ENCODE data around the gene RFTN1.
"Not testable (repeated sequence)": the region's sequence is repeated elsewhere in the genome, so short reads cannot be mapped to it uniquely, and the experiment has no call there.

Gene RFTN1

DNA sequence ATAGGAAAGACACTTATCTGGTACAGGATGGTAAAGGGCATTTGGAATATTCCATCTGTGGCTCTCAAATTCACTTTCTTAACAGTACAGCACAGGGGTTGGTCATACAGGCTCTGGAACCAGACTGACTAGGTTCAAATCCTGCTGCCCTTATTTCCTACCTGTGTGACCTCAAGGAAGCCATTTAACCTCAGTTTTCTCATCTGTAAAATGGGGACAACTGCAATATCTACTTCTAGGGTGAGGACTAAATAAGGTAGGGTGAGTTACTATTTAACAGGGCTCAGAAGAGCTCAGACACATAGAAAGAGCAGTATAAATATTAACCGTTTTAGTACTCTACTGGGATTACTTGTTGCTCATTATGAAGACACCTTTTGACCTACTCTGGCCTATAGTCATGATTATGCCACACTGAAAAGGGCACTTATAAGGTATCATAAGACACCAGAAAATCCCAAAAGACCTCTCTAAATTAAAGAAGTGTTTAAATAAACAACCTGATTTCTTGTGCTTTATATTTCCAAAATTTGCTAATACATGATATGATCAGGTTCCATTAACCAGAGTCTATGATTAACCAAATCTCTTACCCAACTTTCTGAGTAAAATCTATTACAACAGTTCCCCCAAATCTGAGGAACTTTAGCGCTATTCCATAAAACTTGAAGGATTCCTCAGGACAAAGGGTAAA is 6.5 kb downstream of the RFTN1 start:
- no peak for DNase-seq

DNA sequence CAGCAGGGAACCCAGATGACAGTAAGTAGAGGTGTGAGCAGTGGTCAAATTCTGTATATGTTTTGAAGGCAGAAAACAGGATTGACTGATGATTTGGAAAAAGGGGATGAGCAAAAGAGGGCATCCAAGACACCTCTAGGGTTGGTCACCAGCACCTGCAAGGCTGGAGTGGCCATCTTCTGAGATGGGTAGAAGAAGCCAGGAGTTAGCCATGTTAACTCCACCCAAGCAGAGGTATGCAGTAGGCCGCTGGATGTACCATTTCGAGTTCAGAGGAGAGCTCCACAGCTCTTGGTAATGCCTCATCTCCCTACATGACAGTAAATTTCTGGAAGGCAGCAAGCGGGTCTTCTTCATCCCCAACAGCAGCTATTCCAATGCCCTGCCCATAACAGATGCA is 7.0 kb downstream of the RFTN1 start:
- DNase-seq: no peak

DNA sequence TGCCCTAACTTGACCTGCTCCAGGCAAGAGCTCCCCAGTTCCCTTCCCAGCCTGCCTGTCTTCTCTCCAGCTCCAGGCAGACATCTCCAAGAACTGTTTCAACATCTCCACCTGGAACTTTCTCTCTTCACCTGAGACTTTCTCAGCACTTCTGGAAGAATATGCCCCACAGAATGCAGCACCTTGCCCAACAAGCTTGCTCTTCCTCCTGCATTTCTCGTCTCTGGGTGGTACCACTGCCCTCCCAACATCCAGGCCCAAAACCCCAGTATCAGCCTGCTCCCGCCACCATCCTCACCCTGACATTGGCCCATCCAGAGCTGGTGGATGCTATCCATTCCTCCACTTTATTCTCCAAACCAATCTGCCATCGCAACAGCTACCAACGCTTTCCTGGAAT is 8.8 kb downstream of the RFTN1 start:
- no peak for DNase-seq

DNA sequence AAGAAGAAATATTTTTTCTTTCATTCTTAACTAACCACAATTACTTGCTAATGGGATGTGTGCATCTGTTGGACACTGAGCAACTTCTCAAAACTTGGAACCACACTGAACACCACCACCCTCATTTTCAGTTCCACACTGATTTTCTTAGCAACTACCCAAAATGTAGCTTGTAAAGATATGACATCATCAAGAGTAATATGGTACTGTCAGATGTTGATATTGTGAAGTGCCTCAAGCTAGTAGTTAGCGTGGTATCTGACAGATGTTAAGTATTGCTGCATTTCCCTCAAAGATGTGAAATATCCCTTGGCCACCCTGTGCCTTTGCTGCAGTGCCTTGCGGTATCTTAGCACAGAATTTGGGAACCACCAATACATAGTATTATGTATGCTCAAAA is 9.3 kb downstream of the RFTN1 start:
- no peak for DNase-seq

DNA sequence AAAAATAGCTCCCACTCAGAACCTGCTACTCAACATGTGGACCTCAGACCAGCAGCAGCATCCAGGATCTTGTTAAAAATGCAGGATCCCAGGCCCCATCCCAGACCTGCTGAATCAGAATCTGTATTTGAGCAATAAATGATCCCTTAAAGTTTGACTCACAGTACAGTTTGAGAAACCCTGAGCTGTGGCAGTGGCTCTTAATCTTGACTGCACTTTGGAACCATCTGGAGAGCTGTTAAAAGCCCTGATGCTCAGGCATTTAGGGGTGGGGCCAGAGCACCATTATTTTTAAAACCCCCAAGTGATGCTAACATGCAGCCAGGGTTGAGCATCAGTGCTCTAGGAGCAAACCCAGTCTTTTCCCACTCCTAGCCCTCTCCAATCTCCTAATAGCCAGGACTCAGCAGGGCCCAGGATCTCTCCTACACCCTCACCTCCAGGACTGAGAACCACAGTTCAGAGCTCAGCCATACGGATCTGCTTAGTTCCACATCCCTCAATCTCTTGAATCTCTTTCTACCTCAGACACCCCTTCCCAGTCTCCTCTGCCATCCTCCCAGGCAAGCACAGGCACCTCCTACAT is 10.2 kb downstream of the RFTN1 start:
- no peak for DNase-seq

DNA sequence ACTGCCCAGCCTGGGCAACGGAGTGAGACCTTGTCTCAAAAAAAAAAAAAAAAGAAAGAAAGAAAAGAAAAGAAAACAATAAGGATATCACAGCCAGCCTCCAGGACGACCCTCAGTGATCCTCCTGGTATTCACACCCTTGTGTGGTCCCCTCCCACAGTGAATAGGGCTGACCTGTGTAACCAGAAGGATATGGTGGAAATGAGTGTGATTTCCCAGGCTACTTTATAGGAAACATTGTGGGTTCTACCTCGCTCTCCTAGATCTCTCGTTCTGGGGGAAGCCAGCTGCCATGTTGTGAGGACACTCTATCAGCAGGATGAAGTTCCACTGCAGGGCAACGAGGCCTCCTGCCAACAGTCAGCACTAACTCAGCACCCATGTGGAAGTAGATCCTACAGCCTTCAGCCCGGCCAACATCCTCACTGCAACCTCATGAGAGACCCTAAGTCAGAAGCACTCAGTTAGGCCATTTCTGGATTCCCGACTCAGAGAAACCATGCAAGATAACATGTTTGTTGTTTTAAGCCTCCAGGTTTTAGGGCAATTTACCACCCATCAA is 11.1 kb downstream of the RFTN1 start:
- DNase-seq: no peak

DNA sequence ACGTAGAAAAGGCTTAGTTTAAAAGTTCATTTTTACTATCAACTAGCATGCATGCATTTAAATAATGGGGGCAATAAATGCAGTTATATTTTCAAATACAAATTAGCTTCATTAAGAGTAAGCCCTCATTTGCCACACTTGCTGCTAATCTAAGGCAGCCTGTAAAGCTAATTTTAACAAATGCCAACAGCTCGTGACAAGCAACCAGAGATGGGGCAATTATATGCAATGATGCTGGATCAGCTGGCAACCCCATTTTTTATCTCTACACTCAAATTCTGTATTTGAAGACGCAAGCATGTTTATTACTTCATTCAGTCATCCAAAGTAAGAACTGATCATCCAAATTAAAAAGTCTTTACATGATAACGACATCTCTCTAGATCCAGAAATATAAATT is 12.1 kb downstream of the RFTN1 start:
- DNase-seq: no peak

DNA sequence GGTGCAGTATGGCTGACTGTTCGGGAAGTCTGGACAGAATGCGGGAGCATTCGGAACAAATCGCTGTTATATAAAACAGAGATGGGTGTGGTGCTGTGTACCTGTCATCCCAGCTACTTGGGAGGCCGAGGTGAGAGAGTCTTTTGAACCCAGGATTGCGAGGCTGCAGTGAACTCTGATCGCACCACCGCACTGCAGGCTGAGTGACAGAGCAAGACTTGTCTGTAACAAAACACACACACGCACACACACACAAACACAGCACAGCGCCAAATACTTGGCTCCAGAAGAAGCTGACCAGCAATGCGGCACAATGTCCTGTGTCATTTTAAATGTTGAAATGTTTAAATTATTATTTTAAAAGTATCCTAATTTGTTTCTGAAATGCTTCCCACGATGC is 12.6 kb downstream of the RFTN1 start:
- DNase-seq: no peak

DNA sequence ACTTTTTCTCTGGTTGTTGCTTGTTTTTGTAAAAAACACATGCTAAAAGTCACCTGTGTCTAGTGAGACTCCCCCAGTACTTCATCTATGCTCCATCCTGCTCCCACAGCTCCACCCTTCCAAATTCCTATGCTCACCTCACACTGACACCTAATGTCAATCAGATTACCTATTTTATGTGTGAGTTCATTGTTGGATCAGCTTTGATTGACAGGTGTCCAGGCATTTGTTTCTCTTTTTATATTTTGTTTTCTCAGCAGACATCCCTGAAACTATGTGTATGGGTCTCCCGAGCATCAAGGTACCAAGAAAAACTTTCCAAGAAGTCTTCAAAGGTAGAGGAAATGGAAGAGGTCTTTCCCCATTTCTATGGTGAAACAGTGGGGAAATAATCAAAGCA is 13.4 kb downstream of the RFTN1 start:
- no peak for DNase-seq

DNA sequence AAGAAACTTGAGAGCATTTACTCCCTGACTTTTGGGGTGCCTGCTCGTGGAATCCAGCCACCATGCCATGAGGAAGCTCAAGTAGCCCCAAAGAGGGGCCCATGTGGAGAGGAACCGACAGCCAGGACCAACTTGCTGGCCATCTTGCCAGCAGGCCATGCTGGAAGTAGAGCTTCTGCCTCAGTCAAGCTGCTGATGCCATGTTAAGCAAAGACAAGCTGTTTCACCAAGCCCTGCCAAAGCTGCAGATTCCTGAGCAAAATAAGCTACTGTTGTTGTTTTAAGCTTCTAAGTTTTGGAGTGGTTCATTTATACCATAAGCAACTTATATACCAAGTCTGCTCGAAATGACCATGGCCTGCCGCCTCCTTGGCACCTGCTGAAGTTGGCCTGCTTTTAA is 14.1 kb downstream of the RFTN1 start:
- no peak for DNase-seq

DNA sequence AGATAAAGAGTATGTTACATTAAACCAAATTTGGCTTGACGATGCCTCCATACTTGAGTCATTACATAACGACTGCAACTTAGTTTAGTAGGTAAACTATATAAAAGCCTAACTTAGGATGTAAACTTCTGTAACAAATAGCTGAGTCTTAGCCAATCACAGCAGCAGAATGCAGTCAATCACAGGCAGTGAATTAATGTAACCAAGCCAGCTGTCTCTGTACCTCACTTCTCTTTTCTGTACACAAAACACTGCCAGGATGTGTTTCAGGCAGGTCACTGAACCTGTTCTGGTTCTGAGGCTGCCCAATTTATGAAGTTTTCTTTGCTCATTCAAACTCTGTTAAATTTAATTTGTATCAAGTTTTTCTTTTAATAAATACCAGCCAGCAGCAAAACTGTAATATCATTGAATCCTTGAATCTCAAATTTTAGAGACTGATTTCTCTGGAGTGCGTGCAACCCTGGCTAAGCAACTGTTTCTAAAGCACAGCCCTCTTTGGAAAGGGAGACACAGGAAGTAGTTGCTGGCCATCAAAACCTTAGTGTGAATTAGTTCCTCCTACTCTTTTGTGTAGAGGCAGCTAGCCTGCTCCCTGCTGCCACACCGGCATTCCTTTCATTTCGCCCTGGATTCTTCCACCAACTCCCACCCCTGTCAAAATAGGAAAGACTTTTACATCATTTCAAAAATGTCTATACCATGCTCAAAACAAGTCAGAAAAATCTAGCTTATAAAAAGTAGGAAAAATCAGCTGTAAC is 15.2 kb downstream of the RFTN1 start:
- DNase-seq: no peak

DNA sequence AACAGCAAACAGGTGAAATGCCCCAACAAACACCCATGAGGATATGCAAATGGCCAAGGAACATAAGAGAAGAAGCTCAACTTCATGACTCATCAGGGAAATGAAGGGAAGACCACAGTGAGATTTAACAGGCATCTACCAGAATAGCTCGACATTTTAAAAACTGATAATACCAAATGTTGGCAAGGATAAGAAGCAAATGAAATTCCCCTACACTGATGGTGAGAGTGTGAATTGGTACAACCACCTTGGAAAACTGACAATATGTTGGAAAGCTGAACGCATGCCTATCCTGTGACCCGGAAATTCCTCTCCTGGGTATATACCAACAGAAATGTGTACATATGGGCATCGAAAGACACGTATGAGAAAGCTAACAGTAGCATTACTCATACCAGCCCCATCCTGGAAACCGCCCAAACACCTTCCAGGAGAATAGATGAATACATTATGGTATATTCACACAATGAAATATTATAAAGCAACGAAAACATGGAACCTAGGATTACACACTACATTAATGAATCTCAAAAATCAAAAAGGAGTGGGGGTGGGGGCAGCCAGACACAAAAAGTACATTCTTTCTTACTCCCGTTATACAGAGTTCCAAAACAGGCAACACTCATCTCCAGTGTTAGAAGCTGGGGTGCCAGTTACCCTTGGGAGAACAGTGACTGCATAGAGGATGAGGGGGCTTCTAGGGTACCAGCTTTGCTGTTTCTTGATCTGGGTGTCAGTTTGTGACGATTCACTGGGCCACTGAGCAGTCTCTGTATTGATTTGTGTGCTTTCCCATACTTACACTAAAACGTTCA is 16.9 kb downstream of the RFTN1 start:
- no peak for DNase-seq

DNA sequence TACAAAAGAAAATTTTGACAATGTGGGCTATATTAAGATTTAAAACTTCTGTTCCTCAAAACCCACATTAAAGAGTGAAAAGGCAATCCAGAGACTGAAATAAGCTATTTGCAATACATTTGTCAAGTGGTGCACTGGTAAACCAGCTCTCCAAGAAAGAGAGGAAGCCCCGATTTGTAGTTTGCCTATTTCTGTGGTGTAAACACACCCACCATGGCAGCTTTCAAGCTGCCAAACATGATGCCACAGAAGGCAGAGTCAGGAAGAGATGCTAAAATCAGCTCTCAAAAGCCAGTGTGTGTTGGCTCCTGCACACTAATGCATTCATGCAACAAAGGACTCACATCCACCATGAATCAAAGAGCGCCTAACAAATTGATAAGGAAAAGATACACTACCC is 17.5 kb downstream of the RFTN1 start:
- DNase-seq: no peak

DNA sequence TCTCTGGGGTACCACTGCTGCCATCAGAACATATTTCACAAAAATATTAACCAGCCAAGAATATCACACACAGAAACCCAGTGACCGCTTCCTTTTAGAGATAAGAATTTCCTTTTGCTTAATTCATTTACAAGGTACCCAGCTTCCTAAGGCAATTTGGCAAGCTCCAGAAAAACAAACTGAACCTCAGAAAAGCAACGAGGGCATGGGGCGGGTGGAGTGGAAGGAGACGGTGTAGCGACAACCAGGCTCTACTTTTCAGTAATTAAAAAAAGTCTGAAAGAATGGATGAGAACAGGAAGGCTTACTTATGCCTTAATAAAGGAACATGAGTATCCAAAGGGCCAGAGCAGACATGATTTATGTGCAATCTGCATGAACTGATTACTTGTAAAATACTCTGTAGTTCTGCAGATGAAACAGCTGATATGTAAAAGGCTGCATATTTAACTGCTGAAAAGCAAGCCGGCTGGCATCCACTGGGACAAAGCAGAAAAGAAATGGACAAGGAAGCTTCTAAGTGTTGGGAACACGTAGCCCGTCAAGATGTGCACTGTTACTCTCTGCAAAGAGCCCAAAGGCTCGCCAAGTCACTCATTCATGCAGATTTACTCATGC is 18.6 kb downstream of the RFTN1 start:
- DNase-seq: no peak

DNA sequence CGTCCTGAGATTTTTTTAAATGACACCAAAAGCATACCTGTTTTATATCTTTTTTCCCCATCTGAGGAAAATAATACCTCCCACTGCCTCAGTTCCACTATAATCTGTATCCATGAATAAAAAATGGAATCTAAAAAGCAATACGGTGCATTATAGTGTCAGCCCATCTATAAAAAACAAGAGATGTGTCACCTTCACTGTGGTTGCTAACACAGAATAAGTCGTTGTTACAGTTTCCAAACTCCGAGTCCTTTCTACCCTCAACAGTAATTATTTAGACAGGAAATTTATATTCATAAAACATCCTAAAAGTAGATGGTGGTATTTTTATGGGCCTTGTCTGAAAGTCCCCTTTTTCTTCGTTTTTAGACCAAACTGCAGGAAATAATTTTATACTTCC is 19.4 kb downstream of the RFTN1 start:
- DNase-seq: no peak

DNA sequence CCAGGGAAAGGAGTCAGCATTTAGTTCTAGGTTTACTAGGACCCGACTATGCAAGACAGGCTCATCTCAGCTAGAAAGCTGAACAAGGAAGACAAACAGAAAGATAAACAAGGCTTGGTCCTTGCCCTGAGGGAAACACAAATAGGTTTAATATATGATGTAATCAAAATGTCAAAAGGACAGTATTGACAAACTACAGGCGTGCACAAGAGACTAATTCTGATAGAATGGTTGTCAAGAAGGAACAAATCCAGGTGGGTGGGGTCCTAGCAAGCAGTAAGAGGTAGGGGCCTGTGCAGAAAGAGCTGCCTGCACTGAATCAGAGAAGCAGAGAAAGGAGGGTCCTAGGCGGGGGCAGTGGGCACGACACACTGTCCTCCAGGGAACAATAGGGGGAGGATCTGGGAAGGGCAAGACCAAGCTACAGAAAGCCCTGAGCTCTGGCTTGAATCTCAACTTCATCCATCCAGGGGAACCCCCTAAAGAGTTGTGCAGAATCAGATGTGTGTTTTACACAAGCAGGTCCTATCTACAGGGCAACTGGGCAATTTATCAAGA is 23.4 kb downstream of the RFTN1 start:
- DNase-seq: no peak

DNA sequence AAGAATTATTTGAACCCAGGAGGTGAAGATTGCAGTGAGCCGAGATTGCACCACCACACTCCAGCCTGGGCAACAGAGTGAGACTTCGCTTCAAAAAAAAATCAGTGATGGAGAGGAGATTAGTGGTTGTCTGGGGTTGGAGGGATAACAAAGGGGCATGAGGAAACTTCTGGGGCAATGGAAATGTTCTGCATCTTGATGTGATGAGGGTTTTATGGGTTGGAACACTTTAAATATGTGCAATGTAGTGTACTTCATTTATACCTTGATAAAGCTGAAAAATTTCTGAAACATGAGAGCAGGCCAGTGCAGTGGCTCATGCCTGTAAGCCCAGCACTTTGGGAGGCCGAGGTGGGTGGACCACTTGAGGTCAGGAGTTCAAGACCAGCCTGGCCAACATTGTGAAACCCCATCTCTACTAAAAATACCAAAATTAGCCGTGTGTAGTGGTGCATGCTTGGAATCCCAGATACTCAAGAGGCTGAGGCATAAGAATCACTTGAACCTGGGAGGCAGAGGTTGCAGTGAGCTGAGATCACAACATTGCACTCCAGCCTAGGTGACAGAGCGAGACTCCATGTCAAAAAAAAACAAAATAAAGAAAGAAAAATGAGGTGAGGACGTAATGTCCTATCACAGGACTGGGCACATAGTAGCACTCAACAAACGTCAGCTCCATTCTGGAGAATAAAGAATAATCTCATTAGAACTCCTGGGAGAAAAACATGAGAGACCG is 24.0 kb downstream of the RFTN1 start:
- not testable (repeated sequence) for DNase-seq

DNA sequence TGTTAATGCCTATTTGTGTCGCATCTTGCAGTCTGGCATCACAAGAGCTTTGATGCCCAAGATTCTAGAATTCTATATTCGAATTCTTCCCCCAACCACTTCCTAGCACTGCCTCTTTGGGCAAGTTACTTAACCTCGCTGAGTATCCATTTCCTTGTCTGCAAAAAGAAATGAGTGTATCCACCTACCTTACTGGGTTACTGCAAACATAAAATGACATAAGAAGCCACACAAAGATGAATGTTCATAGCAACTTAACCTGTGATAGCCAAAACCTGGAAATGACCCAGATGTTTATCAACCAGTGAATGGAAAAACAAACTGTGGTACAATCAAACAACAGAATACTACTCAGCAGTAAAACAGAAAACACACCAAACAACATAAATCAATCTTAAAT is 24.9 kb downstream of the RFTN1 start:
- no peak for DNase-seq

DNA sequence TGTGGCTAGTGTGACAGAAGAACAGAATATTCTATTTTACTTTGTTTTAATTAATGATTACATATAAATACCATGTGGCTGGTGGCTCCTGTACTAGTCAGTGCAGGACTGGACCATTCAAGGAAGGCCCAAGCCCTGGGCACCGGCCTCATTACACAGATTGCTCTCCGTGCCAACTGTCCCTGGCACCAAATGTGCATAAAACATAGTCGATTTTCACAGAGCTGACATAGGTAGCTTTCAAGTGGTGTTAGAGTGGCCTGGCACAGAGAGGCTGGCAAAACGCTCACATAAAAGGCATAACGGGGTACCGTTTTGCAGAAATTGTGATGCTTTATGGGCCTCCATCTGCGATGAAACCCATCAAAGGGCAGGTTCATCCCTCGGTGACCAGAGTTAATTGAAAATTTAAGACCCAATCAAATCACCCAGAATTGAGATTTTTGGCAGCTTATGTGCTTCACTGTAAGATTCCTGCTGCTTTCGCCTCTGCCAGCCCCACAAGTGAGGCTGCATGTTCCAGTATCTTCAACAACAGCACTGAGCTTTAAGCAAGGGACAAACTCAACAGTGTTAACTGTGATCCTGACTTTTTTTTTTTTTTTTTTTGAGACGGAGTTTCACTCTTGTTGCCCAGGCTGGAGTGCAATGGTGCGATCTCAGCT is 25.9 kb downstream of the RFTN1 start:
- peak in 1 of 14 donors; percentile 2 for DNase-seq

DNA sequence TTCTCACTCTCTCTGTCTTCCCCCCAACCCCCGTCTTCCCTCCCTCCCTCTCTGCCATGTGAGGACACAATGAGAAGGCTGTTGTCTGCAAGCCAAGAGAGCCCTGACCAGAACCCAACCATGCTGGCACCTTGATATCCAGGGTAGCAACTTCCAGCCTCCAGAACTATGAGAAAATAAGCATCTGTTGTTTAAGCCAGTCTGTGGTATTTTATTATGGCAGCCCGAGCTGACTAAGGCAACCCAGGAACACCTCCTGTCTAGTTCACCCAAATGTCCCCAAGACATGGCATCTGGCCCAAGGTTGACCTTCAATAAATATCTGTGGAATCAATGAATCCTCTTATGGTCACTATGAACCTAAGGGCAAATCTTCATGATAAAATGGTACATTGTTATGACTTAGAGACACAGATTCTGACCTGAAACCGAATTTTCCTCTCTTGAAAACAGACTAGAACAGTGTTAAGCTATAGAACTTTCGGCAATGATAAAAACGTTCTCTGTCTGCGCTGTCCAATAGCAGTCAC is 26.5 kb downstream of the RFTN1 start:
- no peak for DNase-seq

Data from C1 segment of cervical spinal cord (tissue), 14 donors.